Astrocyte (in vitro differentiated cells and primary cell): ENCODE measurements around the gene NUP210. TPM values are rescaled to one million over a fixed set of nuclear protein-coding genes. Genes with fewer than 3 reads are reported as not detected.
A peak's percentile ranks its signal among the peaks of the same experiment; 100 is the strongest.

Experiments used
- DNase-seq: peaks from one replicate; pipeline ENCODE4 v3.0.0-alpha.2; 2010; ENCODE audit warnings: low read depth
- FAIRE-seq: peaks from 2 replicates; lab custom pipeline; 2011; peaks lifted over from hg19 to GRCh38; lab: Jason Lieb, UNC
- H2AFZ ChIP-seq: 2 replicates; pipeline ENCODE4 v1.6.0; 2012; ENCODE audit warnings: low read depth, low read length, inconsistent platforms
- H3K27ac ChIP-seq: 2 replicates; pipeline ENCODE4 v1.5.1; 2011; ENCODE audit warnings: low read depth, low read length, inconsistent platforms
- H3K27me3 ChIP-seq: 2 replicates; pipeline ENCODE4 v1.6.0; 2011; ENCODE audit warnings: low read length, inconsistent platforms; ENCODE audit not compliant: insufficient read depth
- H3K36me3 ChIP-seq: 2 replicates; pipeline ENCODE4 v1.5.1; 2011; ENCODE audit warnings: low read length, inconsistent platforms; ENCODE audit not compliant: insufficient read depth
- H3K4me1 ChIP-seq: 2 replicates; pipeline ENCODE4 v1.5.1; 2011; ENCODE audit warnings: low read length, inconsistent platforms; ENCODE audit not compliant: insufficient read depth
- H3K4me2 ChIP-seq: 2 replicates; pipeline ENCODE4 v1.6.0; 2012; ENCODE audit warnings: low read length, inconsistent platforms
- H3K4me3 ChIP-seq: 2 replicates; pipeline ENCODE4 v1.5.1; 2011; ENCODE audit warnings: low read depth, mild to moderate bottlenecking, low read length, inconsistent platforms; ENCODE audit not compliant: insufficient read depth
- H3K79me2 ChIP-seq: 2 replicates; pipeline ENCODE4 v1.6.0; 2012; ENCODE audit warnings: mild to moderate bottlenecking, low read length, inconsistent platforms; ENCODE audit not compliant: insufficient read depth
- H3K9ac ChIP-seq: 2 replicates; pipeline ENCODE4 v1.6.0; 2012; ENCODE audit warnings: mild to moderate bottlenecking, low read length, inconsistent platforms
- H3K9me3 ChIP-seq: 2 replicates; pipeline ENCODE4 v1.5.1; 2012; ENCODE audit warnings: low read depth, mild to moderate bottlenecking, low read length, inconsistent platforms; ENCODE audit not compliant: insufficient read depth
- H4K20me1 ChIP-seq: 2 replicates; pipeline ENCODE4 v1.6.0; 2012; ENCODE audit warnings: low read length, inconsistent platforms; ENCODE audit not compliant: insufficient read depth
- H3K27ac Mint-ChIP-seq: one replicate; pipeline ENCODE4 v1.8.0; 2021; ENCODE audit warnings: mild to moderate bottlenecking, mixed read lengths; ENCODE audit not compliant: unreplicated experiment
- H3K27me3 Mint-ChIP-seq: one replicate; pipeline ENCODE4 v1.8.0; 2021; ENCODE audit warnings: low read depth, mixed read lengths; ENCODE audit not compliant: unreplicated experiment
- H3K36me3 Mint-ChIP-seq: one replicate; pipeline ENCODE4 v1.8.0; 2021; ENCODE audit warnings: low read depth, mixed read lengths; ENCODE audit not compliant: unreplicated experiment
- H3K4me1 Mint-ChIP-seq: one replicate; pipeline ENCODE4 v1.8.0; 2021; ENCODE audit warnings: low read depth, mixed read lengths; ENCODE audit not compliant: unreplicated experiment
- H3K4me3 Mint-ChIP-seq: one replicate; pipeline ENCODE4 v1.8.0; 2021; ENCODE audit warnings: mild to moderate bottlenecking, moderate library complexity, mixed read lengths; ENCODE audit not compliant: unreplicated experiment
- H3K9me3 Mint-ChIP-seq: one replicate; pipeline ENCODE4 v1.8.0; 2021; ENCODE audit warnings: mild to moderate bottlenecking, mixed read lengths; ENCODE audit not compliant: unreplicated experiment
- CTCF ChIP-seq: IDR thresholded peaks from 2 replicates; pipeline ENCODE4 v1.5.1; 2011; ENCODE audit warnings: low read depth, mild to moderate bottlenecking, inconsistent platforms, low read length, moderate library complexity; ENCODE audit not compliant: insufficient read depth
- EZH2 ChIP-seq: IDR thresholded peaks from 2 replicates; pipeline ENCODE4 v1.6.1; 2012; ENCODE audit warnings: mild to moderate bottlenecking, low read length, inconsistent platforms; ENCODE audit not compliant: insufficient read depth
- total RNA-seq: library from RNA; stranded (reverse); gene quantifications from 2 replicates; pipeline ENCODE4 v1.2.1, GENCODE V29; 2021

Gene NUP210
- total RNA-seq, 1 donor from 2014 or later, result 1.2 TPM

- no peaks in the 10 kb centered on the region for H3K36me3 ChIP-seq
- no peaks in the 10 kb centered on the region for H3K9me3 Mint-ChIP-seq
- TF ChIP-seq EZH2, result no peak
- TF ChIP-seq CTCF, result no peak
- H3K36me3 Mint-ChIP-seq, result no peaks in the 10 kb centered on the region
- H3K4me3 Mint-ChIP-seq, result peak overlapping the region; percentile 3
- H3K27me3 Mint-ChIP-seq, result peaks cover 5% of the 10 kb centered on the region
- peaks cover 3% of the 10 kb centered on the region for H3K27me3 ChIP-seq
- H3K4me2 ChIP-seq, result peak overlapping the region; percentile 58
- no peaks in the 10 kb centered on the region for H3K79me2 ChIP-seq
- no peak for DNase-seq
- no peak overlapping the region for H3K4me3 ChIP-seq
- no peak overlapping the region for H3K9ac ChIP-seq
- H4K20me1 ChIP-seq, result no peaks in the 10 kb centered on the region
- peaks cover 20% of the 10 kb centered on the region for H3K4me1 ChIP-seq
- H3K9me3 ChIP-seq, result no peaks in the 10 kb centered on the region
- H2AFZ ChIP-seq, result peak overlapping the region; percentile 34
- no peak overlapping the region for H3K27ac ChIP-seq
- peaks cover 39% of the 10 kb centered on the region for H3K4me1 Mint-ChIP-seq
- FAIRE-seq, result no peak
- H3K27ac Mint-ChIP-seq, result peak overlapping the region; percentile 84
Measured at GRCh38 chr3:13348661-13349396, 71.3 kb downstream of the NUP210 start.

GRCh38 chr3:13348100-13348499 lies 72.0 kb downstream of the NUP210 start:
- no peaks in the 10 kb centered on the region for H4K20me1 ChIP-seq
- Mint-ChIP-seq H3K27ac (peak overlapping the region; percentile 15), H3K4me3 (peak overlapping the region; percentile 3), H3K4me1 (peaks cover 33% of the 10 kb centered on the region), H3K27me3 (peaks cover 5% of the 10 kb centered on the region), H3K36me3 (no peaks in the 10 kb centered on the region), H3K9me3 (no peaks in the 10 kb centered on the region)
- no peaks in the 10 kb centered on the region for H3K36me3 ChIP-seq
- DNase-seq, result no peak
- no peaks in the 10 kb centered on the region for H3K79me2 ChIP-seq
- no peak overlapping the region for H3K27ac ChIP-seq
- no peak overlapping the region for H2AFZ ChIP-seq
- H3K27me3 ChIP-seq, result peaks cover 3% of the 10 kb centered on the region
- TF ChIP-seq EZH2, result no peak
- no peak for FAIRE-seq
- no peaks in the 10 kb centered on the region for H3K9me3 ChIP-seq
- peaks cover 19% of the 10 kb centered on the region for H3K4me1 ChIP-seq
- H3K4me2 ChIP-seq, result peak overlapping the region; percentile 58
- no peak overlapping the region for H3K9ac ChIP-seq
- H3K4me3 ChIP-seq, result no peak overlapping the region

GRCh38 chr3:13347390-13347950 lies 72.7 kb downstream of the NUP210 start:
- H3K9me3 ChIP-seq, result no peaks in the 10 kb centered on the region
- Mint-ChIP-seq H3K36me3 (no peaks in the 10 kb centered on the region), H3K9me3 (peaks cover 3% of the 10 kb centered on the region), H3K4me1 (peaks cover 27% of the 10 kb centered on the region), H3K27me3 (peaks cover 5% of the 10 kb centered on the region), H3K4me3 (no peak overlapping the region), H3K27ac (peak overlapping the region; percentile 15)
- DNase-seq (no peak), FAIRE-seq (no peak)
- no peak overlapping the region for H3K4me2 ChIP-seq
- TF ChIP-seq EZH2 (no peak), CTCF (no peak)
- H3K9ac ChIP-seq, result no peak overlapping the region
- H4K20me1 ChIP-seq, result no peaks in the 10 kb centered on the region
- H3K27me3 ChIP-seq, result peaks cover 3% of the 10 kb centered on the region
- no peaks in the 10 kb centered on the region for H3K36me3 ChIP-seq
- no peaks in the 10 kb centered on the region for H3K79me2 ChIP-seq
- H3K27ac ChIP-seq, result no peak overlapping the region
- peaks cover 12% of the 10 kb centered on the region for H3K4me1 ChIP-seq
- H2AFZ ChIP-seq, result no peak overlapping the region
- H3K4me3 ChIP-seq, result no peak overlapping the region
